Choroid plexus epithelial cell (primary cell): ENCODE measurements around the gene LIPC.

ENCODE experiments used
- DNase-seq: peaks from one replicate; pipeline ENCODE4 v3.0.0-alpha.2; 2010; ENCODE audit warnings: low read depth
- H3K4me3 ChIP-seq: 2 replicates; pipeline ENCODE4 v1.5.1; 2011; ENCODE audit warnings: low read depth, mild to moderate bottlenecking, control low read depth, low read length, moderate library complexity
- TF ChIP-seq, protein P1 (sequence below): conservative IDR thresholded peaks from 2 replicates; pipeline ENCODE4 v1.5.1; 2011; ENCODE audit warnings: low read depth, mild to moderate bottlenecking, control low read depth, inconsistent platforms, low read length, moderate library complexity

The LIPC gene

DNA sequence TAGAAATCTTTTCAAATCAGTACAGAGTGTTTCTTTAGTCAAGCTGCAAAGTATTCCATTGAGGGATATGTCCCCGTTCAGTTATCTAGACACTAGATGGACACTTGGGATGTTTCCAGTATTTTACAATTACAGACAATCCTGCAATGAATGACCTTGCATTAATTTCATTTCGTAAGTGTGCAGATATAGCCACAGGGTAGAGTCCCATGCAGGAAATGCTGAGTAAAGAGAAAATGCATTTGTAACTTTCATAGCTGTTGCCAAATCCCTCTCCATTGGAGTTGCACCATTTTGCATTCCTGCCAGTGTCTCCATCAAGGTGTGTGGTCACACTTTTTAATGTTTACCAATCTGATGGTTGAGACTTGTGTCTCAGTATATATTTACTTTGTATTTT is 92.5 kb downstream of the LIPC start:
- TF ChIP-seq, protein P1, sequence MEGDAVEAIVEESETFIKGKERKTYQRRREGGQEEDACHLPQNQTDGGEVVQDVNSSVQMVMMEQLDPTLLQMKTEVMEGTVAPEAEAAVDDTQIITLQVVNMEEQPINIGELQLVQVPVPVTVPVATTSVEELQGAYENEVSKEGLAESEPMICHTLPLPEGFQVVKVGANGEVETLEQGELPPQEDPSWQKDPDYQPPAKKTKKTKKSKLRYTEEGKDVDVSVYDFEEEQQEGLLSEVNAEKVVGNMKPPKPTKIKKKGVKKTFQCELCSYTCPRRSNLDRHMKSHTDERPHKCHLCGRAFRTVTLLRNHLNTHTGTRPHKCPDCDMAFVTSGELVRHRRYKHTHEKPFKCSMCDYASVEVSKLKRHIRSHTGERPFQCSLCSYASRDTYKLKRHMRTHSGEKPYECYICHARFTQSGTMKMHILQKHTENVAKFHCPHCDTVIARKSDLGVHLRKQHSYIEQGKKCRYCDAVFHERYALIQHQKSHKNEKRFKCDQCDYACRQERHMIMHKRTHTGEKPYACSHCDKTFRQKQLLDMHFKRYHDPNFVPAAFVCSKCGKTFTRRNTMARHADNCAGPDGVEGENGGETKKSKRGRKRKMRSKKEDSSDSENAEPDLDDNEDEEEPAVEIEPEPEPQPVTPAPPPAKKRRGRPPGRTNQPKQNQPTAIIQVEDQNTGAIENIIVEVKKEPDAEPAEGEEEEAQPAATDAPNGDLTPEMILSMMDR = no peak
- H3K4me3 ChIP-seq = no peak overlapping the region
- no peak for DNase-seq

DNA sequence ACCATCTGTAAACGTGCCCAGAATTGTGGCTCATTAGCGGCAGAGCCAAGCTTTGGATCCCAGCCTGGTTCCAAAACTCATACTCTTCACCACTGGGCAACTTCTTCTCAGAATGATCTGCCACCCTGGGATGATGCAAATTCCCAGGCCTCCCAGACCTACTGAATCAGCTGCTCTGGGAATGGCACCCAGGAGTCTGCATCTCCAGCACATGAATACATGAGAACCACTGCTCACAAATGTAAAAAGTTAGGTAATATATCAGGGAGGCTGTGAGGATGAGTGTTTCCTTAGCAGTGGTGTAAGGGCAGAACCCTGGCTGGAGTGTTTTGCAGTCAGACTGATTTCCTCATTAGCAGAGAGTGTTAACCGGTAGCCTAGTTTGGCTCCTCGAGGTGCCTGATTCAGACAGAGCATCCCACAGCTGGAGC is 94.2 kb downstream of the LIPC start:
- H3K4me3 ChIP-seq = no peak overlapping the region
- no peak for DNase-seq
- TF ChIP-seq, protein P1 = no peak

DNA sequence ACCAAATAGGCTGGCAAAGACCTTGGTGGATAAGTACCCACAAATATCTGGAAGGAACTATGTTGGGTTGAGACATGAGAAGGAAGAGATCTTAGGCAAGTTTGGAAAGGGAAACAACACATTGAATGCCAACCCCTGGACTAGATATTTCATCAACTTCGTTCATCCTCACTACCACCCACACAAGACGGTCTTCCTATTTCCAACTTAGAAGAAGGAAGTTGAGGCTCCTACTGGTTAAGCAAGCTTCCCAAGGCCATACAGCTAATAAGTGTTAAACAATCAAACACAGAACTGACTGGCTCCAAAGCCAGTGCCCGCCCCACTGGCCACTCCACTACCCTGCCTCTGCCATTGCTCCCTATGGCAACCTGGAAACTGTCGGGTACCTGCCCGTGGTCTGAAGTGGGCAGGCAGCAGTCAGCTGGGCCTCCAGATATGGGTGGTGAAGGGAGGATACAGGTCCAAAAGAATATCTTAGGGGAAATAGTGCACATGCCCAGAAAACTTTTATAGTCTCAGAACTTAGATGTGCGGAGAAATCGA is 94.9 kb downstream of the LIPC start:
- H3K4me3 ChIP-seq = no peak overlapping the region
- no peak for DNase-seq
- TF ChIP-seq, protein P1 = no peak

DNA sequence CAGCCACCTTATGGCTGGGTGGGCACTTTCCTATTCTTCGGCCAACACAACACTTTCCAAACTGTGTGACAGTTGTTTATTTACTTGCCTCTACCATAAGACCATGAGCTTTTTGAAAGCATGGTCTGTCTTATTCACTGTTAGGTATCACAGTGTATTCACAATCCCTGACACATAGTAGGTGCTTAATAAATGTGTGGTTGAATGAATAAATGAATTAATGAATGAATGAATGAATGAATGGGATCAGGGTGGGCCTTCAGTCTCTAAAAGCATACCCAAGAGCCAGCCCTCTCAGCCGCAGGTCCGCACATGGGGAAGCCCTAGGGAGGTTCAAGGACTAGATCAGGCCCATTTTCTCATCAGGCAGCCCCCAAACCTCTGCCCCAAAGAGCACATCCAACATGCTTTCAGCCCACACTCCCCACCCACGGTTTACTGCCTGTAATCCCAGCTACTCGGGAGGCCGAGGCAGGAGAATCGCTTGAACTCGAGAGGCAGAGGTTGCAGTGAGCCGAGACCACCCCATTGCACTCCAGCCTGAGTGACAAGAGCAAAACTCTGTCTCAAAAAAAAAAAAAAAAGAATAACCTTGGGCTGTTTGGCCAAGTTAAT is 95.9 kb downstream of the LIPC start:
- H3K4me3 ChIP-seq = no peak overlapping the region
- TF ChIP-seq, protein P1 = no peak

DNA sequence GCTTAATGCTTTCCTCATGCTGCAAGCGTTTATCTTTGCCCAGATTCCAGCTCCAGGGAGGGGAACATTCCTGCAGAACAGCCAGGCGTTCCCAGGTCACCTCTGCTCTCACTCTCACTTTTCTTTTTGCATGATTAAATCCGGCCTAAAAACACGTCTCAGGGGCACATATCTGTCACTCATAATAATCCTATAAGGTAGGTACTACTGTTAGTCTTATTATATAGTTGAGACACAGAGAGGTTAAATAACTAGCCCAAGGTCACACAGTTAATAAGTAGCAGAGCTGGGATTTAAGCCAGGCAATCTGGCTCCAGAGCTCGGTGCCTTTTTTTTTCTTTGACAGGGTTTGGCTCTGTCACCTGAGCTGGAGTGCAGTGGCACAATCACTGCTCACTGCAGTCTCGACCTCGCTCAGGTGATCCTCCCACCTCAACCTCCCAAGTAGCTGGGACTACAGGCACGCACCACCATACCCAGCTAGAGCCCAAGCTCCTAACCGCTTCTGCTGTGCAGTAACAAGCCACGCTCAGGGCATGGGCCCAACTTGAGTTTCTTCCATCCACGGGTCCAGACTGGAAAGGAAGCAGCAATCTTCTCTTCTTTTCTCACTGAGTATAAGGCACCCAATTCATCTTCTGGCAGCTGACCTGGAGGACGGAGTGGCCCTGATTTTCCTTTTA is 96.5 kb downstream of the LIPC start:
- peak; percentile 52 for DNase-seq
- TF ChIP-seq, protein P1 = no peak

More for the DNA sequence above, 95.9 kb downstream of the LIPC start:
- no peak for DNase-seq

DNA sequence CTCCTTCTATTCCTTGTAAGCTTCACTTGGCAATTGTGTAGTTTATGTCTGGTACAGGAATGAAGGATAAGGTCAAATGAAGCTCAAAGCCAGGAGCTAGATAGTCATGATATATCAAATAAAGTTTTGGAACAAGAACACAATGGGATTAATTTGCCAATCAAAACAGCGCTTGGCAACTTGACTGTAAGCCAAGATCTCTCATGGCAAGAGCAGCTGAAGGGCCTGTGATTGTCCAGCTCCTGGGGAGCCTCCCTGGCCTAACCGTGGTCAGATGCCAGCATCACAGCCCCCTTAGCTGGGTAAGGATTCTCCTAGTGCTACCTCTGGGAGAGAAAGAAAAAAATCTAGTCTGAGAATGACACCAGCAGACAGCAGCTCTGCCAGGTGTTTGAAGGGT is 97.2 kb downstream of the LIPC start:
- TF ChIP-seq, protein P1 = no peak
- no peak overlapping the region for H3K4me3 ChIP-seq
- no peak for DNase-seq

More for the DNA sequence above, 96.5 kb downstream of the LIPC start:
- H3K4me3 ChIP-seq = no peak overlapping the region

DNA sequence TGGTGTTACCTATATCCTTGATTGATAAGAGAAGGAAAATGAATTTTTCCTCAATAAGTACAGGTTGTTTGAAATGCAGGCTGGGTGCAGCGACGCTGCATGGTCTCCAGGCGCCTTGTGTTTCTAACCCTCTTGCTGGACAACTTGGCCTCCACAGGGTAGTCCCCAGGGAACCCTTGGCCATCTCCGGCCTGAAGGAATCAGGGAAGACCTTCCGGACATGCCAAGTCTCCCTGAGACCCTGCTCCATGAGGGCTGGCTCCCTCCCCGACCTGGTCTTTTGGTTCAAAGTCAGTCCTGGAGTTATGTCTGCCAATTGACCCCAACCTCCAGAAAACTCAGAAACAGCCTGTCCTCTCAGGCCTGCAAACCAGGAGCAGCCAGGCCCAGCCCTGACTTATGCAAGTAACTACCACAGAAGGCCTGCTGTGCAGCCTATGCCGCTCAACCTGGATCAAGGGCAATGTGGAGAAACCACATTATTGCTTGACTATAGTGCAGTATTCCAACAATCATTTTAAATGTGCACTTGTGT is 98.3 kb downstream of the LIPC start:
- no peak overlapping the region for H3K4me3 ChIP-seq
- TF ChIP-seq, protein P1 = no peak
- peak; percentile 26 for DNase-seq
